HG03095 (cell line): Measurements from ENCODE around the gene RHBDL2.
A peak's percentile ranks its signal among the peaks of the same experiment; 100 is the strongest.
"Not testable (repeated sequence)": the region's sequence is repeated elsewhere in the genome, so short reads cannot be mapped to it uniquely, and the experiment has no call there.

Experiments
- ATAC-seq: cut with Tn5 transposase; IDR thresholded peaks from one replicate; pipeline ENCODE4 v1.9.1; 2021; ENCODE audit warnings: moderate library complexity; ENCODE audit not compliant: unreplicated experiment

RHBDL2 gene, protein sequence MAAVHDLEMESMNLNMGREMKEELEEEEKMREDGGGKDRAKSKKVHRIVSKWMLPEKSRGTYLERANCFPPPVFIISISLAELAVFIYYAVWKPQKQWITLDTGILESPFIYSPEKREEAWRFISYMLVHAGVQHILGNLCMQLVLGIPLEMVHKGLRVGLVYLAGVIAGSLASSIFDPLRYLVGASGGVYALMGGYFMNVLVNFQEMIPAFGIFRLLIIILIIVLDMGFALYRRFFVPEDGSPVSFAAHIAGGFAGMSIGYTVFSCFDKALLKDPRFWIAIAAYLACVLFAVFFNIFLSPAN

DNA sequence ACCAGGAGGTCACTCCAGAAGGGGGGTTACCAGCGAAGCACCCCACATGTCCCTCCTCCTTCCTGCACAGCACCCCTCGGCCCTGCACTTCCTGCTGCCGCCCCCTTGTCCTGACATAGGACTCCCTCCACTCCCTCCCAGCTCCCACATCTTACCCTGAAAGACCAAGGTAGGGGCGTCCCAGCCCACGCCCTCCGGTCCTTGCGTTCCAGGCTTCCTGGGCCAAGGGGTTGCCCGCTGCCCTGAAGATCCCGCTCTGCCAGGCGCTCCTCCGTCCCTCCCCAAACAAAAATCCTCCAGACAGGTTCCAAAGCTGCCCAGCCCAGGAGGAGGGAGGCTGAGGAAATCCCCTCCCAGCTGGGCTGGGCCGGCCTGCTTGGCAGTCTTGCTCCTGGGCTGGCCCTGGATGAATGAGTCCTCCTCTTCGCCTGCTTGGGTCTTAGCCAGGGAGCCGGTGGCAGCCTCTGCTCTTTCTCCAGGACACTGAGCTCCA lies at the start of gene RHBDL2:
Gene RHBDL2, minus strand, starts transcription at position 304 of the 493 bp plus-strand sequence. CDS start 22,618 bp downstream, outside the sequence.
- no peak for ATAC-seq

DNA sequence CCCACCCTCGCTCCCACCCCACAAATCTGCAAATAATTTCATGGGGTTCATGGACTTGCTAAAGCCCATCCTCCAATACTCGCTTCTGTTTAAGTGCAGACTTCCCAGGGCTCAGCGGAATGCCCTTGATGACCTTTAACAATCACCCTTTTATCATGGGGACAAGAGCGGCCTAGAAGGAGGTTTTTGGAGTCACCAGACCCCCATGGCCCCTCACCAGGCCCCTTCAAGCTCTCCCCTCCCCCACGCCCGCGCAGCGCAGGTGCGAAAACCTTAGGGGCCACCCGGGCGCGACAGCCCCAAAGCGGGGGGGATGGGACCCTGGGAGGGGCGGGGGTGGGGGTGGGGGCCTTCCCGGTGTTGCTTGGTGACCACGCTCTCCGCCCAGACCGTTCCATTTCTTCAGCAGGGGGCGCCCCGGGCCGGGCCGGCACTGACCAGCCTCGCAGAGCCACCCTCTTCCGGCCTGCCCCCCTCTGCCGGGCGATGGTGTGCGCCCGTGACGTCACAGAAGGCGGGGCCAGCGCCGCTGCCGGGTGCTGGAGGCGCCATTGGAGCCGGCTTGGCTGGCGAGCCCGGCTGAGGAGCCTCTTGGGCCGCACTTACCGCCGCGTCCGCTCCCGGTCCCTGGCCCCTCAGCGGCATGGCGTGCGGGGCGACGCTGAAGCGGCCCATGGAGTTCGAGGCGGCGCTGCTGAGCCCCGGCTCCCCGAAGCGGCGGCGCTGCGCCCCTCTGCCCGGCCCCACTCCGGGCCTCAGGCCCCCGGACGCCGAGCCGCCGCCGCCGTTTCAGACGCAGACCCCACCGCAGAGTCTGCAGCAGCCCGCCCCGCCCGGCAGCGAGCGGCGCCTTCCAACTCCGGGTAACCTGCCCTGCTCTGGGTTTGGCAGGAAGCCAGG lies 49.4 kb upstream of the RHBDL2 start, which contains the start of gene AKIRIN1:
Gene AKIRIN1, plus strand, starts transcription at position 539 of the 900 bp plus-strand sequence. Its CDS starts 105 bp downstream, at position 644.
- ATAC-seq: peak; percentile 89

DNA sequence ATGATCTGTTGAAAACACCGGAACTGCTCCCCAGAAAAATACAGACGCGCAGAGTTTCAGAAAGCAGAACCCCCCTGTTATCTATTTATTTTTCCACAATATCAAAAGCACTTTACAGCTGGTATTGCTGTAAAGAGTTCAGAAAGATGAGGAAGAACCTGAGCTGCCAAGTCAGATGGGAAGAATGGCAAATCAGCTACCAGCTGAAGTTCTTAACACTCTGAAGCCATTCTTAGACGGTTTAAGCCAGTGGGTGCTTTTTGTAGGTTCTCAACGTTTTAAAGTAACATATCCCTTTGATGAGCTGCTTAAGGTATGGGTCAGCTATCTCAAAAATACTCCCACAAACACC lies 48.7 kb upstream of the RHBDL2 start:
- ATAC-seq: no peak

DNA sequence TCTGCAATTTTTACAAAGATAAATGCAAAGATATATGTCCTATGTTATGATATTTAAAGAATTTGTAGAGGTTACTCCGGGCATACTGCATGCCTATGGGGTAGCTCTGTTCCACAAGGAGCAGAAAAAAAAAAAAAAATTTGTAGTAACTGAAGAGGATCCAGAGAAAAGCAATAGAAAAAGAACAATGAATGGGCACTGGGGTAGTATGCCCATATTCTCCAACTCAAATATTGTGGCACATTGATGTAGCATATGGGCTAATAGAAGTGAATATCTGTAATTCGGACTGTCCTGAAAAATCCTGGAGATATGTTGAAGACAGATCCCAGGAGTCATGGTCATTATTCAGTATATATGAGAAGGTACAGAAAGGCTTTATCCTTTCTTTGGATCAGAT lies 48.3 kb upstream of the RHBDL2 start:
- no peak for ATAC-seq

DNA sequence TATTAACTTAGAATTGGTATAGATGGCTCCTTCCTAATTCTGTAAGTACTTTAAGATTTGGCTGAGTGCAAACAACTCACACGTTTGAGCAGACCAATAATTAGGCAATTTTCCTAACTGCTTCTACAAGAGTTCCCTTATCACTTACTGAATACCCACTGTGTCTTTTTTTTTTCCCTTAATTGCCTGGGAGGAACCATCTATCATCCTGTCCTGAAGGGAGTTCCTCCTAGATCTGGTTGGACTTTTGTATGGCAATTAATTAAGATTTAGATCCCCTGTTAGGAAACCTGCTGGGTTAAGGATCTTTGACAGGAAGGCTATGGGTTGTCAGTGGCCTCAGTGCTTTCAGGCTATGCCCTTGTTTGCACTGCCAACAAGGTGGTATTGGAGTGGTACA lies 37.8 kb upstream of the RHBDL2 start:
- not testable (repeated sequence) for ATAC-seq

DNA sequence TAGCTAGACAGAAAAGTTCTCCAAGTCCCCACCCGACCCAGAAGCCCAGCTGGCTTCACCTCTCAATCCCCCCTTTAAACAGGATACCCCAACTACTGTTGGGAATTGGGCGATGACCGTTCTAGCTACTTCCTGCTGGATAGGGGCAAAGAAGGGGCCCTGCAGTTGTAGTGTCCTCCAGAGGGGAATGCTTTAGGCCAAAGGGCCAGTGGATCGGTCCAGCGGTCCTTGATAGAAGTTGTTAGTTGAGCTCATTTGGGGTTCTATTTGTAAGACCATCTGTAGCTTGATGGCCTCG lies 36.6 kb upstream of the RHBDL2 start:
- ATAC-seq: not testable (repeated sequence)

DNA sequence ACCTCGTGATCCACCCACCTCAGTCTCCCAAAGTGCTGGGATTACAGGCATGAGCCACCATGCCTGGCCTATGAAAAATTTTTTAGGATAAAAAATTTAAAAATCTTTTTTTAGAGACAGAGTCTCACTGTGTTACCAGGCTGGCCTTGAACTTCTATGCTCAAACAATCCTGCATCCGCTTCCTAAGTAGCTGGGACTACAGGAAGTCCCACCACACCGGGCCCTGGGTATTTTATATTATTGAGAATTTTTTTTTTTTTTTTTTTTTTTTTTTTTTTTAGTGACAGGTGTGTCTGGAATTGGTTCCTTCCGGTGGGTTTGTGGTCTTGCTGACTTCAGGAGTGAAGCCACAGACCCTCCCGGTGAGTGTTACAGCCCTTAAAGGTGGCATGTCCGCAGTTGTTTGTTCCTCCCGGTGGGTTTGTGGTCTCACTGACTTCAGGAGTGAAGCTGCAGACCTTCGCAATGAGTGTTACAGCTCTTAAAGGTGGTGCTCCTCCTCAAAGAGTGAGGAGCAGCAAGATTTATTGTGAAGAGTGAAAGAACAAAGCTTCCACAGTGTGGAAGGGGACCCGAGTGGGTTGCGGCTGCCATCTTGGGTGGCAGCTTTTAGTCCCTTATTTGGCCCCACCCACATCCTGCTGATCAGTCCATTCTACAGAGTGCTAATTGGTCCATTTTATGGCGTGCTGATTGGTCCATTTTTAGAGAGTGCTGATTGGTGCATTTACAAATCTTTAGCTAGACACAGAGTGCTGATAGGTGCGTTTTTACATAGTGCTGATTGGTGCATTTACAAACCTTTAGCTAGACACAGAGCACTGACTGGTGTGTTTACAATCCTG lies 36.0 kb upstream of the RHBDL2 start:
- not testable (repeated sequence) for ATAC-seq

DNA sequence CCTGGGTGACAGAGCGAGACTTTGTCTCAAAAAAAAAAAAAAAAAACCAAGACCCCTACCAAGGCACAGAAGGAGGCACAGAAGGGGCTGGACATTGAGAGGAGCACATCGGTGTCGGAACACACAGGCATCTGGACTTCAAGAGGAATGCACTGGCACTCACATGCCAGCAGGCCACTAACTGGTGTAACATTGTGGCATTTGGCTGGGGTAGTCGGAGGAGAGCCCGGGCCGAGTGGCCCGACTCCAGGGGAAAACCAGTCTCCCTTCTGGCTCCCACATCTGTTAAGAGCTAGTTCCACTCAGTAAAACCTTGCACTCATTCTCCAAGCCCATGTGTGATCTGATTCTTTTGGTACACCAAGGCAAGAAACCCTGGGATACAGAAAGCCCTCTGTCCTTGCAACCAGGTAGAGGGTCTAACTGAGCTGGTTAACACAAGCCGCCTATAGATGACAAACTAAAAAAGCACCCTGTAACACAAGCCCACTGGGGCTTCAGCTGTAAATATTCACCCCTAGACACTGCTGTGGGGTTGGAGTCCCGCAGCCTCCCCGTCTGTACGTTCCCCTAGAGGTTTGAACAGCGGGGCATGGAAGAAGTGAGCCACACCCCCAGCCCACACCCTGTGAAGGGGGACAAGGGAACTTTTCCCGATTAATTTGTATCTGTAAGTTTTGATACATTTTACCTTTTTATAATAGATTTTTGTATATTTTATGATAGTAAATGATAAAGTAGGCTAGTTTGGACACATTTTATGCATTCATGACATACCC lies 32.2 kb upstream of the RHBDL2 start:
- no peak for ATAC-seq

DNA sequence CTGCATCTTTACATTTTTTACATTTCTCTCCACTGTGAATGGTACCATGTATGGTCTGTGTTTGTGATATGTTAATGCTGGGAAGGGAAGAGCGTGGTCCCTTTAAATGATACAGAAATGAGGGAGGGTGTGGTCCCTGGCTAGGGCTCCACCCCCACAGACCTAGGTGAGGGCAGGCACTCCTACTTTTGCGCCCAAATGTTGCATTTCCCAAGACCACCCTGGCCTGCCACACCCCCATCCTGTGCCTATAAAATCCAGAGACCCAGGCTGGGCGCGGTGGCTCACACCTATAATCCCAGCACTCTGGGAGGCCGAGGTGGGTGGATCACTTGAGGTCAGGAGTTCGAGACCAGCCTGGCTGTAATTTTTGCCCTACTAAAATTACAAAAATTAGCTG lies 31.5 kb upstream of the RHBDL2 start:
- not testable (repeated sequence) for ATAC-seq

DNA sequence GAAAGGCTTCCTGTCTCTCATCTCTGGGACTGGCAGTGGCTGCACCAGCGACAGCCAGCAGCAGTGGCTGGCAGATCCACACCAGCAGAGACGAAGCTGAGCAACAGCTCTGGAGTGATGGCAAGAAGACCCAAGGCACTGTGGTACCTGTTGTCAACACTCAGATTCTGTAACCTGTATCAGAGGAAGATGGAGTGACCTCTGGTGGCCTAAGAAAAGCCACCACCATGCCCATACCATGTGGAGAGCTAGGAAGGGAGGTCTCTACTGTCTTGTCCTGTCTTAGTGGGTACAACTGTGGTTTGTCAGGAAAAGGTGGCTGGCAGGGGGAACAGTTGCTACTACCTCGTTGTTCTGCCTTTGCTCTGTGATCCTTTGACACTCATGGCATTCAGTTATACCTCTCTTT lies 22.5 kb upstream of the RHBDL2 start:
- no peak for ATAC-seq

DNA sequence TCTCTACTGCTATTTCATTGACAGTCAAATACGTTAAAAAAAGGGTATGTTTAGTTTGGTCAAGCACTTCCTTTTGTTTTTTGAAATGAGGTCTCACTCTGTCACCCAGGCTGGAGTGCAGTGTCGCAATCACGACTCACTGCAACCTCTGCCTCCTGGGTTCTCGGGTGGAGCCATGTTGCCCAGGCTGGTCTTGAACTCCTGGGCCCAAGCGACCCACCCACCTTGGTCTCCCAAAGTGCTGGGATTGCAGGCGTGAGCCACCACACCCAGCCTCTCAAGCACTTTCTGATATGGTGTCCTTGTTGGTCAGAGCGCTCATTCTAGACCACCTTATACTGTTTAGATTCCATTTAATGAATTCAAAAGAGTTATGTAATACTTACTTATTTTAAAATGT lies 20.9 kb upstream of the RHBDL2 start:
- ATAC-seq: no peak

DNA sequence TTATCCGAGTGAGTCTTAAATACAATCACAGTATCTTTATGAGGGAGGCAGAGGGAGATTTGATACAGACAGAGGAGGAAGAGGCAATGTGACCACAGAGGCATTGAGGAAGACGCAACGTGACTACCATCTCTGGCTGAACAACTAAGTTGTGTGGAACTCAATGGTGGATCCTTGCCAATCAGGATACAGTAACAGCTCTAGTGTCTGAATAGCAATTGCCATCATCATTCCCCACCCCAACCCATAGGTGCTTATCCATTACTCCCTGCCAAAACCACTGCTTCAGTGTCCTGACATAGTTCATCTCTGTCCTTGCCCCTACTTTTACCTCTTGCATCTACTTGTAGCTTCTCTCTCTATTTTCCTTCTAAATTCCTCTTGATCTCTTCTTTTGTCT lies 20.5 kb upstream of the RHBDL2 start:
- no peak for ATAC-seq

DNA sequence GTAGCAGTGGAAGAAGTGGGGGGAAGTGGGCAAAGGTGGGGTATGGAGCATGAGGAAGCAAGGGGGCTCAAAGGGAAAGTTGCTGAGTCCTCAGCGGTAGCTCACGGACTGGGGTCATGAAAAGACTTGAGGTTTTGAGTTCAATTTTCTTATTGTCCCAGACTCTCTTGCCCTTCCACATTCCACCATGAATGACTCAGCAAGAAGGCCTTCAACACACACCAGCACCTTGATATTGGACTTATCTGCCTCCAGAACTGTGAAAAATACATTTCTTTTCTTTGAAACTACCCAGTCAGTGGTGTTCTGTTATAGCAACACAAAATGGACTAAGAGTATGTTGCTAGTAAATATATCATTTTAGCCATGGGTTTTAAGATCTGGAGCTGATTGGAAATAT lies 17.3 kb upstream of the RHBDL2 start:
- ATAC-seq: no peak

DNA sequence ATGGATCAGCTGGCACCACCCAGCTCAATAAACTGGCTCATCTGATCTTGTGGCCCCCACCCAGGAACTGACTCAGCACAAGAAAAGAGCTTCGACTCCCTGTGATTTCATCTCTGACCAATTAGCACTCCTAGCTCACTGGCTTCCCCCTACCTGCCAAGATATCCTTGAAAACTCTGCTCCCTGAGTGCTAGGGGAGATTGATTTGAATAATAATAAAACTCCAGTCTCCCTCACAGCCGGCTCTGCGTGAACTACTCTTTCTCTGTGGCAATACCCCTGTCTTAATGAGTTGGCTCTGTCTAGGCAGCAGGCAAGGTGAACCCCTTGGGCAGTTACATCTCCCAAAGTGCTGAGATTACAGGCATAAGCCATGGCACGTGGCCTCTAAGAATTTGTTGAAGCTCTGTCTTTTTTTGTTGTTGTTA lies 11.8 kb upstream of the RHBDL2 start:
- no peak for ATAC-seq

DNA sequence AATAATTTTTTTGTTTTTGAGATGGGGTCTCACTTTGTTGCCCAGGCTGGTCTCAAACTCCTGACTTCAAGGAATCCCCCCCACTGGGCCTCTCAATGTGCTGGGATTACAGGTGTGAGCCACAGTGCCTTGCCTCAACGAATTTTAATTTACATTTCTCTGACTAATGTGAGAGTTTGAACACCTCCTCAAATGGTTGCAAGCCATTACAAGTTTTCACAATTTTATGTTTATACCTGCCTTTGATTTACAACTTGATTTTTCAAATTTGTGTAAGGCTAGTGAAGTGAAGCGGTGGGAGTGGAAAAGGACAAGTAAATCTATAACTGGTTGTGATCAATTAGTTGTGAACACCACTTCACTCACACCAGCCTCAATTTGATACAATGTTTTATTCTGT lies 8.9 kb upstream of the RHBDL2 start:
- ATAC-seq: no peak

DNA sequence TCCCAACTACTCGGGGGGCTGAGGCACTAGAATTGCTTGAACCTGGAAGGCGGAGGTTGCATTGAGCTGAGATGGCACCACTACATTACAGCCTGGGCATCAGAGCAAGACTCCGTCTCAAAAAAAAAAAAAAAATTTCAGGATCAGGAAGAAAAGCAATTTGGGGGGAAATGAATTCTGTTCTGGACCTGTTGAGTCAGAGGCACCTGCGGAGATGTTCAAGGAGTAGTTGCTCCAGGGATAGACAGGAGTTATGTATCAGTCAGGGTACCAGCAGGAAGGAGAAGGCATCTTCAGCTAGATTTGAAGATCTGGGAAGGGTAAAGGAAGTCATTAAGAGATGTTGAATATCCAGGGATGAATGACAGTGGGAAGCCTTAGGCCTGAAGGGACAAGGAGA lies 2.9 kb upstream of the RHBDL2 start:
- ATAC-seq: no peak

DNA sequence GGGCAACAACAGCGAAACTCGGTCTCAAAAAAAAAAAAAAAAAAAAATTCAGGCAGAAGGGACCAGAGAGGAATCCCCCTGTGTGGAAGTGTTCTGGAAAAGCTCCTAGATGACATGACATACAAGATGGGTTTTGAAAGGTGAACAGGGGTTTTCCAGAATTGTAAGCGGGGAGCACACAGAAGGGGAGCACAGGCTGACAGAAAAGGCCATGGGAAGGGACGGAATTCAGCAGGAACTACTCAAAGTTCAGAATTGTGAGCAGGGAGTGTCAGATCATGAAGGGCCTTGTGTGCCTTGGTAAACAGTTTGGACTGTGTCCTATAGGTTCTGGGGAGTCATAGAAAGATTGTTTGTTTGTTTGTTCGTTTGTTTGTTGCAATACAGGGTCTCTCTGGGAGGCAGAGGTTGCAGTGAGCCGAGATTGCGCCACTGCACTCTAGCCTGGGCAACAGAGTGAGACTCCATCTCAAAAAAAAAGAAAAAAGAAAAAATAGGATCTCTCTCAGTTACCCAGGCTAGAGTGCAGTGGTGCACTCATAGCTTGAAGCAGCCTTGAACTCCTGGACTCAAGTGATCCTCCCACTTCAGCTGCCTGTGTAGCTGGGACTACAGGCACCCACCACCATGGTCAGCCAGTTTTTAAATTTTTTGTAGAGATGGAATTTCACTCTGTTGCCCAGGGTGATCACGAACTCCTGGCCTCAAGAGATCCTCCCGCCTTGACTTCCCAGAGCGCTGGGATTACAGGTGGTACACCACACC lies 1.2 kb upstream of the RHBDL2 start:
- no peak for ATAC-seq

DNA sequence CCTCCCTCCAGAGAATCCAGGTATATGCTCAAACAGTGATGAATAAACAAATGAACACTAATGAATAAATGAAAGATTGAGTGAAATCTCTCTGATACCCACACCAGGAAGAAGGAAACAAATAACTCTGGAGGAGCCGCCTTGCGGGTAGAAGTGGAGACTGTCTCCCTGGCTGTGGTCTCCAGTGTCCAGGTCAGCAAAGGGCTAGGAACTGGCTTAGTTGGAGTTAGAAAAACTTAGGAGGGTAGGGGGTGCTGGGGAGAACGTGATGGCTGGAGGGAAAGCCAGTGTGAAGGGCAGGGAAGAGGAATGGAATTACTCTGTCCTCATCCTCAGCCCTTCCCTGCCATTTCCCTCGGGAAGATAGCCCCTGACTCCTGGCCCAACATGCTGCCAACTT lies 537 bp downstream of the RHBDL2 start:
- ATAC-seq: no peak

DNA sequence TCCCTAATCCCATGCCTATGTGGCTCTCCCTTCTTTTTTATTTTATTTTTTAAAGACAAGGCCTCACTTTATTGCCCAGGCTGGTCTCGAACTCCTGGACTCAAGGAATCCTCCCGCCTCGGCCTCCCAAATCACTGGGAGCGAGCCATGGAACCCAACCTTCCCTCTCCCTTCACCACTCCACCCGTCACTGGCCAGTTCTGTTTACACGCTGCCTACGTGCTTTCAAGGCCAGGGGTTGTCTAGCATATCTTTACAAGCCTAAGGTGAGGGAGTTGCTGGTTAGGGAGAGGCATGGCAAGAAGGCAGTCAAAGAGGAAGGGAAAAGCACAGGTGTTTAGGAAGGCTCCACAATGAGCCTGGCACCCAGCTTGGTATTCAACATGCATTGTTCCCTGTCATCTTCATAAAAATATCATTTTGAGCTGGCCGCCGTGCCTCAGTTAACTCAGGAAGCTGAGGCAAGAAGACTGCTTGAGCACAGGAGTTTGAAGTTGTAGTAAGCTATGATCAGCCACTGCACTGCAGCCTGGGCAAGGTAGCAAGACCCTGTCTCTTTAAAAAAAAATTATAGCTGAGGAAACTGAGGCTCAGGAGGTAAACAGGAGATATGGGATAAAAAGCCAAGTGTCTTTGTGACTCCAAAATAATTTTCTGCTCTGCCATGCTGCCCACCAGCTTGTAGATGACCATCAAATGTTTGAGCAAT lies 1.1 kb downstream of the RHBDL2 start:
- no peak for ATAC-seq
